GM12878 (cell line): ENCODE data around the gene ERCC4. TPM values are rescaled to one million over a fixed set of nuclear protein-coding genes. Genes with fewer than 3 reads are reported as not detected.

ENCODE experiments used
- ATAC-seq: fragments of 200-7000 bp; cut with Tn5 transposase; 3 replicates; pipeline ENCODE4 v1.9.1; 2020; ENCODE audit warnings: mild to moderate bottlenecking, moderate library complexity
- BruUV-seq: library from RNA; stranded (reverse); fragments of 400-500 nt; replicated peaks from 2 replicates; lab custom pipeline; 2021; lab: Mats Ljungman, UMichigan
- CTCF ChIA-PET: fragments of 300-600 bp; sonication (Branson Sonifier 250); formaldehyde crosslinking; extraction: SDS; loops from one replicate; lab custom pipeline; 2021; ENCODE audit warnings: inconsistent platforms; lab: Yijun Ruan, JAX
- POLR2A ChIA-PET: fragments of 350-600 bp; formaldehyde crosslinking; extraction: SDS; loops from one replicate; lab custom pipeline; 2021; ENCODE audit warnings: inconsistent platforms; lab: Charles Lee
- RAD21 ChIA-PET: fragments of 300-600 bp; sonication (Branson Sonifier 250); formaldehyde crosslinking; loops from one replicate; lab custom pipeline; 2023; ENCODE audit warnings: antibody characterized with exemption; ENCODE audit not compliant: unreplicated experiment; lab: Charles Lee
- SMC1A ChIA-PET: fragments of 300-600 bp; sonication (Branson Sonifier 250); formaldehyde crosslinking; loops from one replicate; lab custom pipeline; 2023; ENCODE audit not compliant: unreplicated experiment, uncharacterized antibody; lab: Charles Lee
- DNase-seq: peaks from one replicate; pipeline ENCODE4 v3.0.0-alpha.2; 2011; ENCODE audit warnings: low read depth, low spot score
- FAIRE-seq: peaks from 3 replicates; lab custom pipeline; 2011; peaks lifted over from hg19 to GRCh38; lab: Jason Lieb, UNC
- H2AFZ ChIP-seq: 2 replicates; pipeline ENCODE4 v1.6.0; 2011; ENCODE audit warnings: low read depth, low read length, control low read depth; ENCODE audit not compliant: control insufficient read depth
- H3K27ac ChIP-seq: 2 replicates; pipeline ENCODE4 v1.5.1; 2011; ENCODE audit warnings: control low read depth; ENCODE audit not compliant: control insufficient read depth, insufficient read depth
- H3K27me3 ChIP-seq, 2 experiments: replicated peaks in 1 of 2; 2 replicates each; pipeline versions ENCODE4 v1.6.0 to v1.6.1; 2011; ENCODE audit warnings: low read length in 1 of 2; ENCODE audit not compliant: control insufficient read depth in 2 of 2, insufficient read depth in 2 of 2
- H3K36me3 ChIP-seq, 2 experiments: 2 replicates each; pipeline ENCODE4 v1.5.1; 2011; ENCODE audit warnings: low read length in 1 of 2; ENCODE audit not compliant: control insufficient read depth in 2 of 2, insufficient read depth in 2 of 2
- H3K4me1 ChIP-seq: 2 replicates; pipeline ENCODE4 v1.6.1; 2011; ENCODE audit warnings: mild to moderate bottlenecking, low read length, moderate library complexity, mixed read lengths; ENCODE audit not compliant: control insufficient read depth, insufficient read depth
- H3K4me2 ChIP-seq: 2 replicates; pipeline ENCODE4 v1.6.0; 2011; ENCODE audit warnings: control low read depth; ENCODE audit not compliant: control insufficient read depth, insufficient read depth
- H3K4me3 ChIP-seq: fragments of 200-600 bp; sonication (generic); 2 replicates; pipeline ENCODE4 v1.5.1; 2016
- H3K79me2 ChIP-seq: 2 replicates; pipeline ENCODE4 v1.6.0; 2011; ENCODE audit warnings: low read length; ENCODE audit not compliant: control insufficient read depth, insufficient read depth
- H3K9ac ChIP-seq: 2 replicates; pipeline ENCODE4 v1.8.0; 2011; ENCODE audit warnings: low read length, control low read depth, mixed read lengths; ENCODE audit not compliant: control insufficient read depth, insufficient read depth
- H3K9me3 ChIP-seq: replicated peaks from 3 replicates; pipeline ENCODE4 v1.5.1; 2011; ENCODE audit warnings: mild to moderate bottlenecking, low read length; ENCODE audit not compliant: control insufficient read depth, insufficient read depth
- H4K20me1 ChIP-seq: 2 replicates; pipeline ENCODE4 v1.6.0; 2011; ENCODE audit not compliant: control insufficient read depth, insufficient read depth
- ATF7 ChIP-seq: fragments of 450-650 bp; IDR thresholded peaks from 2 replicates; pipeline ENCODE4 v1.6.1; 2016; ENCODE audit warnings: low read depth, mild to moderate bottlenecking
- FOXM1 ChIP-seq: IDR thresholded peaks from 2 replicates; pipeline ENCODE4 v1.6.1; 2012; ENCODE audit warnings: low read depth, mild to moderate bottlenecking, inconsistent platforms, low read length, moderate library complexity
- GATAD2B ChIP-seq: fragments of 450-650 bp; conservative IDR thresholded peaks from 2 replicates; pipeline ENCODE4 v1.6.1; 2017; ENCODE audit warnings: low read depth, mild to moderate bottlenecking, moderate library complexity
- HDAC6 ChIP-seq: fragments of 200-600 bp; sonication (generic); IDR thresholded peaks from one replicate; pipeline ENCODE4 v1.8.0; 2017; ENCODE audit warnings: antibody characterized with exemption; ENCODE audit not compliant: unreplicated experiment
- KLF5 ChIP-seq: fragments of 450-650 bp; IDR thresholded peaks from 2 replicates; pipeline ENCODE4 v1.6.1; 2014; ENCODE audit warnings: mild to moderate bottlenecking; ENCODE audit not compliant: partially characterized antibody
- MXI1 ChIP-seq: fragments of 150-350 bp; IDR thresholded peaks from 2 replicates; pipeline ENCODE4 v1.6.1; 2011; ENCODE audit warnings: low read depth, mild to moderate bottlenecking, inconsistent platforms, low read length, improper control_type of control experiment
- RAD51 ChIP-seq: fragments of 450-650 bp; IDR thresholded peaks from 2 replicates; pipeline ENCODE4 v1.6.1; 2016; ENCODE audit warnings: moderate library complexity, mild to moderate bottlenecking, inconsistent platforms
- RCOR1 ChIP-seq: conservative IDR thresholded peaks from 2 replicates; pipeline ENCODE4 v1.6.1; 2012; ENCODE audit warnings: low read depth, low read length, improper control_type of control experiment
- STAT1 ChIP-seq: fragments of 450-650 bp; conservative IDR thresholded peaks from 2 replicates; pipeline ENCODE4 v1.6.1; 2014; ENCODE audit warnings: antibody characterized with exemption, mild to moderate bottlenecking
- ZNF592 ChIP-seq: fragments of 450-650 bp; IDR thresholded peaks from 2 replicates; pipeline ENCODE4 v1.6.1; 2017; ENCODE audit warnings: mild to moderate bottlenecking, moderate library complexity
- ZSCAN29 ChIP-seq: fragments of 450-650 bp; IDR thresholded peaks from 2 replicates; pipeline ENCODE4 v1.6.1; 2017; ENCODE audit warnings: mild to moderate bottlenecking, moderate library complexity
- ZZZ3 ChIP-seq: IDR thresholded peaks from 2 replicates; pipeline ENCODE4 v1.6.1; 2011; ENCODE audit warnings: low read depth; ENCODE audit not compliant: control insufficient read depth, insufficient read length
- WGBS: methylation state at CpG from one replicate; pipeline ENCODE4 v1.1.6; 2016; ENCODE audit warnings: low lambda C conversion rate; ENCODE audit not compliant: insufficient replicate concordance, insufficient coverage; ENCODE audit errors: missing lambda C conversion rate; 5-methylcytosine and 5-hydroxymethylcytosine counted together
- in situ Hi-C: fragments of 300-500 bp; cut with MboI; formaldehyde crosslinking; loops from 9 replicates; pipeline ENCODE4 v1.14.3; 2018; ENCODE audit warnings: mixed read lengths
- intact Hi-C: fragments of 100-400 bp; cut with micrococcal nuclease; formaldehyde crosslinking; loops from one replicate; pipeline ENCODE4 v1.14.2; 2022; ENCODE audit not compliant: unreplicated experiment
- polyA plus RNA-seq, 11 experiments: library from polyadenylated mRNA; depleted of rRNA in 4 of 11; unstranded in 6 of 11; stranded (reverse) in 5 of 11; fragments of >200 nt; fragmentation: Nextera tagmentation in 4 of 11; fragmentation: Illumina TruSeq in 1 of 11; extraction: Ambion mirVana in 4 of 11; extraction: Trizol in 1 of 11; gene quantifications; 1 replicate in 1 of 11; 2 replicates in 10 of 11; pipeline versions ENCODE4 v1.2.1 to v1.2.3, GENCODE V29; 2011 to 2016; ENCODE audit warnings: inconsistent platforms in 2 of 11, missing spikeins in 2 of 11, low read depth in 1 of 11
- total RNA-seq, 4 experiments: library from RNA; depleted of rRNA in 3 of 4; stranded (reverse); fragments of >200 nt in 3 of 4; fragmentation: Illumina TruSeq in 1 of 4; extraction: Trizol in 1 of 4; gene quantifications; 2 replicates each; pipeline versions ENCODE4 v1.2.1 to v1.2.3, GENCODE V29; 2013 to 2021
- TF ChIP-seq, protein P1 (sequence below): IDR thresholded peaks from 2 replicates; pipeline ENCODE4 v1.6.1; 2012; ENCODE audit warnings: mild to moderate bottlenecking, low read depth, low read length
- TF ChIP-seq, protein P2 (sequence below): IDR thresholded peaks from 2 replicates; pipeline ENCODE4 v1.6.1; 2011; ENCODE audit warnings: low read depth, low read length, improper control_type of control experiment, borderline replicate concordance

Gene ERCC4
- total and polyA plus RNA-seq, 10 of the 15 experiments (the other 5 are each of a cell fraction or from before 2014, with no cell fraction given) = 4.7 to 24.6 (median 8.9) TPM

DNA sequence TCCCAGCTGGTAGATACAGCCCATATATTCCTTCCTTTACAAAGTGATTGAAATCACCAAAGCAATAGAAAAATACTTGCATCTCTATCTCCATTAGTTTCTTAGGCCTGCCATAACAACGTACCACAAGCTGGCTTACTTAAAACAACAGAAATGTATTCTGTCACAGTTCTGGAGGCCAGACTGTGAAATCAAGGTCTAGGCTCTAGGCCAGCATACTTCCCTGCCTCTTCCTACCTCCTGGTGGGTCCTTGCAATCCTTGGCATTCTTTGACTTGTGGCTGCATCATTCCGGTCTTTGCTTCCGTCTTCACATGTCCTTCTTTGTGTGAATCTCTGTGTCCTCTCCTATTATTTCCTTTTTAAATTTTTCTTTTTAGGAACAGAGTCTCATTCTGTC is 62.5 kb downstream of the ERCC4 start (continued):
- TF ChIP-seq FOXM1 (no peak), ATF7 (no peak), STAT1 (no peak), RAD51 (no peak)

GRCh38 chr16:13983625-13984024 is 63.7 kb downstream of the ERCC4 start:
- Histone ChIP-seq H2AFZ (no peak overlapping the region), H3K79me2 (no peaks in the 10 kb centered on the region), H3K27ac (no peak overlapping the region), H3K36me3 (no peaks in the 10 kb centered on the region), H3K4me2 (no peak overlapping the region), H3K4me3 (no peak overlapping the region), H3K9me3 (no peaks in the 10 kb centered on the region)
- ChIA-PET POLR2A (no interaction called here), CTCF (no interaction called here), SMC1A (no interaction called here)
- DNase-seq (no peak), ATAC-seq (no peak)
- in situ Hi-C loops = no loop called here
- BruUV-seq = no TSS peak
- no peak for TF ChIP-seq GATAD2B
- TF ChIP-seq KLF5 = no peak
- no peak for TF ChIP-seq HDAC6
- TF ChIP-seq RCOR1 = no peak
- TF ChIP-seq ZNF592 = no peak
- no peak for TF ChIP-seq ZSCAN29
- no peak for TF ChIP-seq ZZZ3
- TF ChIP-seq MXI1 = no peak
- TF ChIP-seq, protein P1, sequence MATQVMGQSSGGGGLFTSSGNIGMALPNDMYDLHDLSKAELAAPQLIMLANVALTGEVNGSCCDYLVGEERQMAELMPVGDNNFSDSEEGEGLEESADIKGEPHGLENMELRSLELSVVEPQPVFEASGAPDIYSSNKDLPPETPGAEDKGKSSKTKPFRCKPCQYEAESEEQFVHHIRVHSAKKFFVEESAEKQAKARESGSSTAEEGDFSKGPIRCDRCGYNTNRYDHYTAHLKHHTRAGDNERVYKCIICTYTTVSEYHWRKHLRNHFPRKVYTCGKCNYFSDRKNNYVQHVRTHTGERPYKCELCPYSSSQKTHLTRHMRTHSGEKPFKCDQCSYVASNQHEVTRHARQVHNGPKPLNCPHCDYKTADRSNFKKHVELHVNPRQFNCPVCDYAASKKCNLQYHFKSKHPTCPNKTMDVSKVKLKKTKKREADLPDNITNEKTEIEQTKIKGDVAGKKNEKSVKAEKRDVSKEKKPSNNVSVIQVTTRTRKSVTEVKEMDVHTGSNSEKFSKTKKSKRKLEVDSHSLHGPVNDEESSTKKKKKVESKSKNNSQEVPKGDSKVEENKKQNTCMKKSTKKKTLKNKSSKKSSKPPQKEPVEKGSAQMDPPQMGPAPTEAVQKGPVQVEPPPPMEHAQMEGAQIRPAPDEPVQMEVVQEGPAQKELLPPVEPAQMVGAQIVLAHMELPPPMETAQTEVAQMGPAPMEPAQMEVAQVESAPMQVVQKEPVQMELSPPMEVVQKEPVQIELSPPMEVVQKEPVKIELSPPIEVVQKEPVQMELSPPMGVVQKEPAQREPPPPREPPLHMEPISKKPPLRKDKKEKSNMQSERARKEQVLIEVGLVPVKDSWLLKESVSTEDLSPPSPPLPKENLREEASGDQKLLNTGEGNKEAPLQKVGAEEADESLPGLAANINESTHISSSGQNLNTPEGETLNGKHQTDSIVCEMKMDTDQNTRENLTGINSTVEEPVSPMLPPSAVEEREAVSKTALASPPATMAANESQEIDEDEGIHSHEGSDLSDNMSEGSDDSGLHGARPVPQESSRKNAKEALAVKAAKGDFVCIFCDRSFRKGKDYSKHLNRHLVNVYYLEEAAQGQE = no peak
- TF ChIP-seq, protein P2, sequence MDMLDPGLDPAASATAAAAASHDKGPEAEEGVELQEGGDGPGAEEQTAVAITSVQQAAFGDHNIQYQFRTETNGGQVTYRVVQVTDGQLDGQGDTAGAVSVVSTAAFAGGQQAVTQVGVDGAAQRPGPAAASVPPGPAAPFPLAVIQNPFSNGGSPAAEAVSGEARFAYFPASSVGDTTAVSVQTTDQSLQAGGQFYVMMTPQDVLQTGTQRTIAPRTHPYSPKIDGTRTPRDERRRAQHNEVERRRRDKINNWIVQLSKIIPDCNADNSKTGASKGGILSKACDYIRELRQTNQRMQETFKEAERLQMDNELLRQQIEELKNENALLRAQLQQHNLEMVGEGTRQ = no peak
- TF ChIP-seq, all 136 proteins: peak for 0
- 59% methylated on average over 5 of the region's 5 CpGs for WGBS
- no peak overlapping the region for H3K9ac ChIP-seq
- RAD21 ChIA-PET = no interaction called here
- intact Hi-C loops = no loop called here
- H4K20me1 ChIP-seq = no peaks in the 10 kb centered on the region
- H3K27me3 ChIP-seq = no peaks in the 10 kb centered on the region
- no peak for FAIRE-seq
- no peaks in the 10 kb centered on the region for H3K4me1 ChIP-seq
